HG02571 (cell line): Measurements from ENCODE around the gene TSPAN9.

ENCODE experiments used
- ATAC-seq: cut with Tn5 transposase; IDR thresholded peaks from one replicate; pipeline ENCODE4 v1.9.1; 2021; ENCODE audit warnings: mild to moderate bottlenecking, moderate library complexity; ENCODE audit not compliant: unreplicated experiment

TSPAN9 gene

DNA sequence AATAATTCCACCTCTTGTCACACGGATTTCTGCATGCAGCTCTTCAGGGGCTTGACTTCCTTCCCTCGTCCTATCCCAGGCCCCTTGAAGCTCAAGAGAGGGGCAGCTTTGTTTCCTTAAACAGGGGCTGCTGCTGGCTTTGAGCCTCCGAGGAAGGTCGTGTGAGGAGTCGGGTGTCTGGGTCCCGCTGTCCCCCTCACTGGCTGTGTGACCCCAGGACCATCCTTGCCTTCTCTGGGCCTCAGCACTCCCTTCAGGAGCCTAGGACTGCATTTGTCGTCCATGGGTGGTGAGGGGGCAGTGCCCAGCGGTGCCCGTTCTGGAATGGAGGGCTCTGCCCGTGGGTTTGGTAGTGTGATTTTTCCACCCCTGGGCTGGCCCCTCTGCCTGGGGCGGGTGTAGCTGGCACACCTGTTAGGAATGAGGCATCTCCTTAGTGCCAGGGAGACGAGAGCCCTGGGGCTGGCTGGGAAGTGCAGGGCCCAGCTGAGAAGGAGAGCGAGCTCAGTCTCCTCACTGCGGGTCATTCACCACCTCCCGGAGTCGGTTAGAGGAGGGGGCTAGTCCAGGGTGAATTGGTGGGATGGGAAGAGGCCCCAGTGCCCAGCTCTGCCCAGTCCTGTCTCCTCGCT lies 60.8 kb downstream of the TSPAN9 start:
- no peak for ATAC-seq

DNA sequence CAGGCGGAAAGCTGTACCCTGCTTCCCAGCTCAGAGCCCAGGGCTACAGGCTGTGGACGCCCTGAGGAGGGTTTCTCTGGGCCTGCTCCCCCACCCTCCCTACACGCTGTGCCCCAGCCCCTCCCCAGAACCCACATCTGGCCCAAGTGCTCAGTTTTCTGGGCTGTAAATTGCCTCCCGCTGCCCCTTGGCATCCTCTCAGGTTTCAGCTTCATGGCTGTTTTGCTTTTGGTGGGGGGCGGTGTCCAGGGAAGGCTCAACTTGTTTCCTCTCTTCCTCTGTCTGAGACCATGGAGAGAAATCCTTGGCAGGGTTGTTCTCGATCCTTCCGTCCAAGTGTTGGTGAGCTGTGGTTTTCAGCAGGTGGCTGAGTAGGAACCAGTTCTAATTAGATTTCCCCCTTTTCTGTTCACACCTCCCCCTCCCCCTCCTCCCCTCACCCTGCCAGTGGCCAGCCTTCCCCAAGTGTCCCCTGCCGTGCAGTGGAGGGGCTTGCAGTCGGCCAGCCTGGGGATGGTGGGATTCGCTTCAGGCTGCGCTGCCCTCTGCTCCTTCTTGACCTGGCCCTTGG lies 61.8 kb downstream of the TSPAN9 start:
- ATAC-seq, result no peak

DNA sequence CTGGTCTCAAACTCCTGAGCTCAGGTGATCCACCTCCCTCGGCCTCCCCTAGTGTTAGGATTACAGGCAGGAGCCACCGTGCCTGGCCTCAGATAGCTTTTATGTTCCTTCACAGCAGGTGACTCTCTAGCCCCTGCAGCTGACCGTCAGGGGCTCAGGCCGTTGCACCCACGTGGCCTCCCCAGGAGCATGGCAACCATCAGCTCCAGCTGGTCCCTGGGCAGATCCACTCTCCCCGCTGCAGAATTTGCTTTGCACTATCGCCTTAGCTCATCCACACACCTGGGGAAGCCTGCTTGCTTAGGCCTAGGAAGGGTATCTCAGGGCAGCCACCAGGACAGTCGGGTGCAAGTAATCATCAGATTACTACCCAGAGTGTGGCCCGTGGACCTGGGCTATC lies 62.6 kb downstream of the TSPAN9 start:
- ATAC-seq, result no peak

DNA sequence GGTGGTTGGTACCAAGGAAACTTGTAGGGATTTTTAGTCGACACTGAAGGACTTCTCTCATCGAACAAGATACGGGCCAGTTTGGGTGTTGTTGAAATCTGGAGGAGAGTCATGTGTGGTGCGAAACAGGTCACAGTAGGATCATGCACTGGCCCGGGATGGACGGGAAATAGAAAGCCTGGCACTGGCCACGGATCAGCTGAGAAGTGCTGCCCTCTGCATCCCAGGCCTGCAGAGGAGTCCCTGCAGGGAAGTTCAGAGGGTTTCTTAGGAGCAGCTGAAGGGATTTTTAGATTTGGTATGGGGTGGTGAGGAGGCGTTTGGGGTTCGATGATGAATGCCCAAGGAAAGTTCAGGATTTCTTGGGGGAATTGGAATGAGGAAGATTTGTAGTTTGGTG lies 63.1 kb downstream of the TSPAN9 start:
- ATAC-seq, result no peak

DNA sequence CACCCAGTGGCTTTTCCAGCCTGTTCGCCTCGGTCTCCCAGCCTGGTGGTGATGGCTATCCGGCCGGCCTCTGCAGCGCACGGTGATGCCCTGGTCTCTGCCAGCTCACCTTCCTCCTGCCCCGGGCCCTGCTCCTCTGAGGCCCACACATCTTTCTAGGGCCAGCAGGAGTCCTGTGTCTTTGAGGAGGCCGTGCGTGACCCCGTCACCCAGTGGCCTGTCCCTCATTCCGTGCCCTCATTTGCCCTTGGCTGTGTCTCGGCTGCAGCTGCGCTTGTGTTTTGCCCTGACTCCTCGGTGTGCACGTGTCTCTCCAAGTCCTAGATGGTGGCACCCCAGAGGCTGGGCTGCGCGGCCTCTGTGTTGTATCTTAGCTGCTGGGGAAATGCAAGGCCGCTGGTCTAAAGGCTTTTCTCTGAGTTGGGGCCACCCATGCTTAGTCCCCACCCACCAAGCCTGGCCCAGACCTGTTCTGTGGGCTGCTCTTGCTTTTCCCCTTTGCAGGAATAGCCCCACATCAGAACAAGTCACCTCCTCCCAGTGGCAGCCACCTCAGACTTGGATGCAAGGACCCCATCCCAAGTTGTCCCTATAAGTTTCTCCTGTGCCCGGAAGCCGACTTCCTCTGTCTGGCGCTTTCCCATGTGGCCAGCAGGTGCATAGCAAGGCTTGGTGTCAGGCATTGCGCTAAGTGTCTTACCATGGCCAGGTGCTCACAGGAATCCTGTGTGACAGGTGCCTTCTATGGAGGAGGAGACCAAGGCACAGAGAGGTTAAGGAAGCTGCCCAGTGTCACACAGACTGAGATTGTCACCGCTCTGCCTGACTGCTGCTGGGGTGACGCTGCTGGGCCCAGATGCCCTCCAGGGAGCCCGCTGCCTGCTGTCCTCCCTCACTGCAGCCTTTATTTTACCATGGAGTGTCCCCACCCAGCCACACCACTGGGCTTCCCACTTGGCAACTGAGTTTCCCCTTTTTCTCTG lies 64.5 kb downstream of the TSPAN9 start:
- ATAC-seq, result no peak

DNA sequence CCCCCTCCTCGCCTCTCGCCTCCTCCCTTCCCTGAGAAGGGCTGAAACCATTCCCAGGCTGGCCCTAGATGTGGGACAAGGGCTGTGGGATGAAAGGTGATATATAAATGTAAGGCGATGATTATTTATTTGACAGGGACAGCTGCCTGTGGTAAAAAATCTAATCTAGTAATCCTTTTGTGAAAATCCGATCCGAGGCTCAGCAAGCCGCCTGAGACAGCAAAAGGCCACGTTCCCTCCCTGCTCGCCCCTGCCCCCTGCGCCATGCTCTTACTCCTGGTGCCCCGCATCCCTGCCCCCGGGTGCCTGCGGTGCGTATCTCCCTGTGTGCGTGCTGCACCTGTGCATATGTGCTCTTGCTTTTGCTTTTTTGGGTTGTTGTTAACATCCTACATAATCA lies 65.2 kb downstream of the TSPAN9 start:
- no peak for ATAC-seq

DNA sequence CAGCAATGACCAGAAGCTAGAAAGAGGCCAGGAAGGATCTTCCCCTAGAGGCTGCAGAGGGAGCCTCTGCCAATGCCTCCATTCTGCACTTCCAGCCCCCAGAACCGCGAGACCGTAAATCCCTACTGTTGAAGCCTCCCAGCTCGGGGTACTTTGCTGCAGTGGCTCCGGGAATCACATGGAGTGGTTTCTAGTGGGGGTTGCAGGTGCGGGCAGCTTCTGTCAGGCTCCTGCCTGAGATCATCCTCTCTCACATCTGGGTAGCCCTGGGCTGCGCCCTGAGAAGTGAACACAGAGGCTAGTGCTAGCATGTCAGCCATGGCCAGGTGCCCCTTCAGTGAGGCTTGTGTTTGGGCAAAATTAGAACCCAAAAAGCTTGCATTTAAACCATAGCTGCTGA lies 67.3 kb downstream of the TSPAN9 start:
- ATAC-seq, result no peak

DNA sequence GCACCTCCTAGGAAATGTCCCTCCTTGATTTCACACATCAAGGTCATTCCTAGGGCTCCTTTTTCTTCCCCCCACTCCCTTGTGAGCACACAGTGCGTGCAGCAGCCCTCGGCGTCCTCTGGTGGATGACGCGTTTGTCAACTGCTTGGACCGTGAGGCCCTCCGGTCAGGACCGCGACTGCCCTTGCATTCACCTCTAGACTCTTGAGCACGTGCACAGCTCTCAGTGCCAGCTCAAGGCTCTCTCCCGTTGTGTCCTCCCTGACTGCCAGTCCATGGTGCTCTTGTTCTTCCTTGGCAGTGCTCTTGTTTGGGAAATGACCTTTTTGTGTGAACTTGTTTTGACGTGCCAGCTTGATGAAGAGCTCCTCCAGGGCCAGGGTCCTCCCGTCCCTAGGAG lies 67.9 kb downstream of the TSPAN9 start:
- no peak for ATAC-seq

DNA sequence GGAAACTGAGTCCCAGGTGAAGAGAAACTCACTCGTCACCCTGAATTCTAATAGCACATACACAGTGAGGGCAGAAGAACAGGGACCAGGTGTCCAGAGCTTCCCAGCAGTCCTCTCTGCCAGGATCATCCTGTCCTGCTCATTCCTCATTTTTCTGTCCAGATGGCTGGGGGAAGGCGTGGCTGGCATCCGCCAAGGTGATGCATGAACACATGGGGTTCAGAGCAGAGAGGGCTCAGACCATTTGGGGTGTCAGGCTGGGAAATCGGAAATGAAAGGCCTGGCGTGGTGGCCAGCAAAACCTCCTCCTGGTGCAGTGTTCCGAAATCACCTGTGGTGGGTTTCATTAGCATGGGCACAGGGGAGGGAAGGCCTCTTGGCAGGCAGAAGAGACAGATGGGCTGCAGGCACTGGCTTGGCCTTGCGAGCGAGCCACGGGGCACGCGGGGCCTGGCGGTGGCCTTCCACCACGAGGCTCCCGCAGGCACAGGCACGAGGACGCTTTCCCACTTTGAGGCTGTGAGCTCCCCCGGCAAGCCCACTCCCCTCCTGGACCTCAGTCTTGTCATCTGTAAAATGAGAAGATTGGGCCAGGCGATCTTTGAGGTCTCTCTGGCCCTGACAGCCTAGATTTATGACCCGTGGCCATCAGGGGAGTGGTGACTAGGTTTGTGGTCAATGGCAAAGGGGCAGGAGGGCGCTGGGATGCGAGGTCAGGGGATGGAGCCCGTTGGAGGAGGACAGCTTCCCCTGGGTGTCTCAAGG lies 68.5 kb downstream of the TSPAN9 start:
- no peak for ATAC-seq

DNA sequence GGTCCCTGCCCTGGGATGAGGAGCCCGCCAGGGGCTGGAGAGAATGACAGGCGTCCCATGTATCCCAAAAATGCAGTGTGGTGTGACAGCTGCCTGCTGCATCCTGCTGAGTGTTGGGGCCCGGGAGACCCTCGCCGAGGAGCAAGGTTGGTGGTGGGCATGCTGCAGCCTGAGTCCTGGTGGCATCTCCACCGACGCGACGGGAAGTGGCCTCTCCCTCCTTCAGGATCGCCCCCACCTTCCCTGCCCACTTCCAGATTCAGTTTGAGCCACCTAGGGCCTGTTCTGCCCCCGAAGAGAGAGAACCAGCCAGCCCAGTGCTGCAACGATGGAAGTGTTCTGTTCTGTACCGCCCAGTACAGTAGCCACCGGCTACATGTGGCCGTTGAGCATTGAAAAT lies 70.1 kb downstream of the TSPAN9 start:
- ATAC-seq, result no peak

DNA sequence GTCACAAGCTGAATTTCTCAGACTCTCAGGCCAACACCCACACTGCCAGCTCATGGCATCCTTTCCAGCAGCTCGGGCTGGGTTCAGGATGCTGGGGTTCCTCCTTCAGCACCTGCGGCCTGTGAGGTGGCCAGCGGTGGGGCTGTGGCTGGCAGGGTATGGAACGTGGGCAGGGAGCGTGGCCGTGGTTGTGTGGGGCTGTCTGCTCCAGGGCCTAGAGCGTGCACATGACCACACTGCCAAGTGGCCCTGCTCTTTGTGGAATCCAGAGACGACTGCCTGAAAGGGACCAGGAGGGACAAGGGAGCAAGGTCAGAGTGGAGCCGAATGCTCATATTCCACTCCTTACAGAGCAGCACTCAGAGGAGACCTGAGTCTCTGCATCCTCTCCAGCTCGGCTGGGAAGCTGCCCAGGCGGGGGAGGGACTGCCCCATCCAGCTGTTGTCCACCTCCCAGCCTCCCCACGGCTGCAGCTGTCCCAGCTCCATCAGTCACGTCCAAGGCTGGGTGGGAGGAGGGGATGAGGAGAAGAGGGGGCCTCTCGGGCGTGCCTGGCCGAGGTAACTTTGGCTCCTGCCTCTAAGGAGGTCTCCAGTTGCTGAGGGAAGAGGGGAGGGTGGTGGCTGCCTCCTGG lies 71.3 kb downstream of the TSPAN9 start:
- ATAC-seq, result no peak

DNA sequence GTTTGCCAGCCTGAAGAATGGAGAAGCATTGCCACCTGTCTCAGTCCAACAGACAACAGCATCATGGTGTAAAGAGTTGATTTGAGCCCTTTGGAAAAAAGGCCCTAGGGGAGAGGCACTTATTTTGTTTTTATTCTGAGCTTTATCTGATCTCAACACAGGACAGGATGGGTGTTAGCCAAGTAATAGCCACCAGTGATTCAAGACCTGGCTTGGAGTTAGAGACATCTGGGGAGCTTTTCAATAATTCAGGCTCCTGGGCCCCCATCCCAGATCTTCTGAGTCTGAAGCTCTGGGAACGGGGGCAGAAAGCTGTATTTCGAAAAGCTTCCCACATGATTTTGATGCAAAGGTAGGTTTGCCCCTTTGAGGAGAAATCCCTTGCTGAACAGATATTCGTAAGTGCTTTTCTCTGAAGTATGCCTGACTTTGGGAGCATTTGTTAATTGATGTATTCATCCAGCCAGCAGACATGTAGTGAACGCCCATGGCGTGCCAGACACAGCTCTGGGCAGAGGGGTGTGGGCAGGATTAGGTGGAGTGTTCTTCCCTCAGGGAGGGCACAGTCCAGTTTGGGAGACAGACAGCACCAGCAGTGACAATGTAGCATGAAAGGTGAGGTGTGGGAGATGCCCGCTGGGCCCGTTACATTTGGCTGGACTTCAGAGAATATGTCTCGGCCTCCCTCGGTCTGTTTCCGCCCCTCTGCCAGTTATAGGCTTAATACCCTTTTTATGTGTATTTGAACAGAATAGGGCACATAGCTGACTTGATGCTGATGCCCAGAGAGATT lies 72.5 kb downstream of the TSPAN9 start:
- ATAC-seq, result no peak

DNA sequence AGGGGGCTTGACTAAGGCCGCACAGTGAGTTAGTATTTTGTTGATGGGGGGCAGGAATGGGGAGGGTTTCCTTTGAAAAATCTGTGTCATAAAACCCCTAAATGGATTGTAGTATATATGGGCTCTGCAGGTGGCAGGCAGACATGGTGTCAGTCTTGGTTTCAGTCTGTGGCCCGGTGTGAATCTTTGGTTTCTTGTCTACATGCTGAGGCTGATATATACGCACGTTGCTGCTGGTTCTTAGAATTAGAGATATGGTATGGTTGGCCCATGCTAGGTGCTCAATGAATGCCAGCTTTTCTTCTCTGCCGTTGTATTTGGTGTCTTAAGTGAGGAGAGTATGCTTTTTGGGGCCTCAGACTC lies 73.1 kb downstream of the TSPAN9 start:
- ATAC-seq, result no peak

DNA sequence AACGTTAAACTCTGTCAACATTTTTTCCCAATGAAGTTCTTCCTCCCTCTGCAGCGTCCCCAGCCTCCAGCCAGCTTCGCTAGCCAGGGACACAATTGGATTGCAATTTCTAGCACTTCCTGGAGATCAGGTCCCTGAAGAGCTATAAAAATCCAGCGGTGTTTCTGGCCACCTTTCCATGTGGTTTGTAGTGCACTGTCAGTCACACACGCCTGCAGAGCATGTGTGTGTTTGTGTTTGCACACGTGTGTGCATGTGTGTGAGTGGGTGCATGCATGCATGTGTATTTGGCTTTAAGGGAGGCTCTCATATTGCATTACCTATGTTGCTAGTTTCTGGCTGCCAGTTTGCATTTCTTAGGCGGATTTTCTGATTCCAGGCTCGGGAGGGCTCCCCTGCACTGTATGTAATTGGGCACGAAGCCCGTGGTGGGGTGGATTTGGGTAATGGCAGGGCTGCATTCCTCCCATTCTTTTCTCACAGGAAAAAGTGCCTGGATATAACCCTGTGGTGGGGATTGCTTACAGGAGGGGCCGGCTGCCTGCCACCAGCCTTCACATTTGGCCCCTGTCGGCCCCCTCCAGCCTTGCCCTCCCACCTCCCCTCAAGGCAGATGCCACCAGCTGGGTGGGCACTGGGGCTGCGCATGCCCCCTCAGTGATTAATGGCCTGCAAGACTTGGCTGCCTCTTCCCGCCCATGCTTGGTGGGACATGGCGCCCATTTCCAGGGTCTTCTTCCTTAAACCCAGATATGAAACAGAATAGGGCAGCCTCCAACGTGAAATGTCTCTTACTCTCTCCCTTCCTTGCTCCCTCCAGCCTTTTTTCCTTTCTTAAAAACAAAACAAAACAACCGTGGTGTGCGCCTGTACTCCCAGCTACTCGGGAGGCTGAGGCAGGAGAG lies 74.0 kb downstream of the TSPAN9 start:
- ATAC-seq, result no peak

DNA sequence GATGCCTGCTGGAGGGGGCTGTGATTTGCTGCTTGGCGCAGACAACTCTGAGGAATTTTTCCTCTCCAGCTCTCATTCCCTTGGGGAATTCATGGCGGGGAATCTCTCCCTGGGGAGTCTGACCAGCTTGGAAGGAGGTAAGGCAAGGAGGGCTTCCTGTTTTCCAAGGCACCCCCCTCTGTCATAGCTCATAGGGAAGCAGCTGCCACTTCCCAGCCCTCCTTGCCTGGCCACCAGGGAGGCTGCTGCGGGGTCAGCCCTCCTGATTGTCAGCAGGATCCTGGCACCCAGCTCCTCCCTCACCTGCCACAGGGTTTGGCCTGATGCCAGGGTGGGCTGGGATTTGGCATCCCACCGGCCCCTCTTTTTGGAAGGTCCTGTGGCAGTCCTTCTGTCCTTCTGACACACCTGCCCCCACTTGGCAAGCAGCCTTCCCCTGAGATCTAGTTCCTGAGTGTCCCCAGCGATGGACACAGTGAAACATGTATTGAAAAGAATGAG lies 74.9 kb downstream of the TSPAN9 start:
- ATAC-seq, result no peak

DNA sequence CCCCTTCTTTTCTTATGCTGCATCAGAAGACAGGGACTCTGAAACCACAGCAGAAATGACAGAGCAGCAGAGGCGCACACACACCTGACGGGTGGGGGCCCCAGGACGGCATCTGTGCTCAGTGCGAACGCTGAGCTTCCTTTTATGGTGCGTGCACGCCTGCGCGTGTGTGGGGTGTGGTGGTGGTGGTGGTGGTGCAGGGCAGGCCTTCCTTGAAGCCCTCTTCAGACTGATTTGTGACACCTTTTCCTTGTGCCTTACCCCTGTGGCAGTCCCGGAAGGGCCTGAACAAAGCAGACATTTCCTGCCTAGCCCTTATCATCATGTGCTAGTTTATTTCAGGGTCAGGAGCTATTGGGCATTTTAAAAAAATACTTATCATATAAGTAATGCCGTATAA lies 75.7 kb downstream of the TSPAN9 start:
- no peak for ATAC-seq

DNA sequence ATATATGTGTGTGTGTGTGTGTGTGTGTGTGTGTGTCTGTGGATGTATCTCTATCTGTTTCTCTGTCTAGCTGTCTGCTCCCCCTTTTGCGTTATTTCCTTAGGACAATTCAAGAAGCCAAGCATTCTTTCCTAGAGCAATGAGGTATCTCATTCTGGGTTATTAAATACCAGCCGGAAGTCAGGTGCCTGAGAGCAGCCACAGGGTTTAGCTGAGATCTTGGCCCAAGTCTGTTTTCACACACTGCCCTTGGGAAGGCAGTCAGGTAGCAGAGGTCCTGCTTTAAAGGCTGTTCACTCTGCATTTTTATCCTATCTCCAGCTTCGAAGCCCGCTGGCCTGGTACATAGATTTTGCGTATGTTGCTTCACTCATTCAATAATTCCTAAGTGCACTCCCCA lies 76.8 kb downstream of the TSPAN9 start:
- ATAC-seq, result no peak

DNA sequence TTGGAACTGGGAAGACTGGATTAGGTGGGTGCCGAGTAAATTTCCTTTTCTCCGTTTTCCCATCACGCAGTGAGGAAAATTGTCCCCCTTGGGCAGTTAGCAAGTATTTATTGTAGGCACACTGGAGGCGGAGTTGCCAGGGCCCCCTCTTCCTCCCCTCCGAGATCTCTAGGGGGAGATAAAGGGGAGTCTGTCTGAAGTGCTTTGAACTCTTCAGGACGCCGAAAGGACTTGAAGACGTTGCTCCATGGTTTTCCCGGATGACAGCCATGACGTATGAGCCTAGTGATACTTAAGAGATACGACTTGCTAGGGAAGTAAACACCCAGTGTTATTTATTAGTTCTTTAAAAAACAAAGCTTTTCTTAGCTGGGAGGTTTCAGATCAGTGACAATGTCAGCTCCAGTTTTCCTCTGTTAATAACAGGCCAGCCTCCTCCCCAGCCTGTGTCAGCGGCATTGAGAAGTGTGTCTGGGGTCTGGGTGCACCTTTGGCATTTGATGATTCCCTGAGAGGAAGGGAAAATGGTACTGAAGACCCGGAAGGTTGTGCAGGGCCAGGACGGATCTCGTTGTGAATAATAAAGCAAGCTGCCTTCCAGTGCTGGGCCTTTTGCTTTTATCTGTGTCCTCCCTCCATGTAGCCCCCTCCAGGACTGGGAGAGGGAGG lies 78.7 kb downstream of the TSPAN9 start:
- no peak for ATAC-seq
